Mesothelial cell of epicardium (in vitro differentiated cells): Measurements from ENCODE around the gene TSEN15. TPM values are rescaled to one million over a fixed set of nuclear protein-coding genes. Genes with fewer than 3 reads are reported as not detected.

ENCODE experiments used
- DNase-seq, 2 experiments: peaks; one replicate each; pipeline ENCODE4 v3.0.0; 2021; ENCODE audit warnings: low spot score in 2 of 2; ENCODE audit not compliant: unreplicated experiment in 2 of 2
- H3K27ac Mint-ChIP-seq: 2 replicates; pipeline ENCODE4 v1.8.0; 2021; ENCODE audit warnings: mixed read lengths
- H3K27me3 Mint-ChIP-seq: 2 replicates; pipeline ENCODE4 v1.8.0; 2021; ENCODE audit warnings: low read depth, mixed read lengths
- H3K36me3 Mint-ChIP-seq: 2 replicates; pipeline ENCODE4 v1.8.0; 2021; ENCODE audit warnings: mixed read lengths
- H3K4me1 Mint-ChIP-seq: 2 replicates; pipeline ENCODE4 v1.8.0; 2021; ENCODE audit warnings: mixed read lengths
- H3K4me3 Mint-ChIP-seq: 2 replicates; pipeline ENCODE4 v1.8.0; 2021; ENCODE audit warnings: mild to moderate bottlenecking, moderate library complexity, mixed read lengths
- H3K9me3 Mint-ChIP-seq: 2 replicates; pipeline ENCODE4 v1.8.0; 2021; ENCODE audit warnings: mixed read lengths
- total RNA-seq: library from RNA; stranded (reverse); gene quantifications from 3 replicates; pipeline ENCODE4 v1.2.1, GENCODE V29; 2021
- TF ChIP-seq, protein P1 (sequence below): fragments of 200-600 bp; sonication (generic); IDR thresholded peaks from one replicate; pipeline ENCODE4 v1.5.0; 2021; ENCODE audit warnings: antibody characterized with exemption; ENCODE audit not compliant: unreplicated experiment

TSEN15 gene
- total RNA-seq, 1 donor from 2014 or later: 32.8 TPM

DNA sequence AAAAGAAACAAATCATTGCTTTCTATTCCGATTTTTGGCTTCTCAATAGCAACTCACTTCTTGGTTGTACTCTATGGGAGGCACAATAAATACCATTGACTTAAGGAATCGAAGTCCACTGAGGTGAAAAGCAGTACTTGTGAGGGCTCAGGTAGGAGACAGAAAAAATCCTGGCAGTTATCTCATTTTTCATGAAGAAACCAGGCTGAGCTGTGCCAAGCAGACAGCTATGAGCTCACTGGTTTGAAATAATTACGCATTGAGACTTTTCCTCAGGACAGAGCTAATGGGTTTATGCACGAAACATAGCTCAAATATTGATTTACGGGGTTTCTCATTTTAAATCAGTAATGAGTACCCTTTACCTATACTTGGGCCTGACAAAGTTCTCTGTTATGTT is 32.5 kb upstream of the TSEN15 start:
- Mint-ChIP-seq H3K4me1 (peaks cover 67% of the 10 kb centered on the region), H3K27ac (peak overlapping the region; percentile 36), H3K27me3 (no peaks in the 10 kb centered on the region), H3K36me3 (no peaks in the 10 kb centered on the region), H3K4me3 (no peak overlapping the region), H3K9me3 (peaks cover 4% of the 10 kb centered on the region)
- TF ChIP-seq, protein P1, sequence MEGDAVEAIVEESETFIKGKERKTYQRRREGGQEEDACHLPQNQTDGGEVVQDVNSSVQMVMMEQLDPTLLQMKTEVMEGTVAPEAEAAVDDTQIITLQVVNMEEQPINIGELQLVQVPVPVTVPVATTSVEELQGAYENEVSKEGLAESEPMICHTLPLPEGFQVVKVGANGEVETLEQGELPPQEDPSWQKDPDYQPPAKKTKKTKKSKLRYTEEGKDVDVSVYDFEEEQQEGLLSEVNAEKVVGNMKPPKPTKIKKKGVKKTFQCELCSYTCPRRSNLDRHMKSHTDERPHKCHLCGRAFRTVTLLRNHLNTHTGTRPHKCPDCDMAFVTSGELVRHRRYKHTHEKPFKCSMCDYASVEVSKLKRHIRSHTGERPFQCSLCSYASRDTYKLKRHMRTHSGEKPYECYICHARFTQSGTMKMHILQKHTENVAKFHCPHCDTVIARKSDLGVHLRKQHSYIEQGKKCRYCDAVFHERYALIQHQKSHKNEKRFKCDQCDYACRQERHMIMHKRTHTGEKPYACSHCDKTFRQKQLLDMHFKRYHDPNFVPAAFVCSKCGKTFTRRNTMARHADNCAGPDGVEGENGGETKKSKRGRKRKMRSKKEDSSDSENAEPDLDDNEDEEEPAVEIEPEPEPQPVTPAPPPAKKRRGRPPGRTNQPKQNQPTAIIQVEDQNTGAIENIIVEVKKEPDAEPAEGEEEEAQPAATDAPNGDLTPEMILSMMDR: no peak
- DNase-seq: no peak

DNA sequence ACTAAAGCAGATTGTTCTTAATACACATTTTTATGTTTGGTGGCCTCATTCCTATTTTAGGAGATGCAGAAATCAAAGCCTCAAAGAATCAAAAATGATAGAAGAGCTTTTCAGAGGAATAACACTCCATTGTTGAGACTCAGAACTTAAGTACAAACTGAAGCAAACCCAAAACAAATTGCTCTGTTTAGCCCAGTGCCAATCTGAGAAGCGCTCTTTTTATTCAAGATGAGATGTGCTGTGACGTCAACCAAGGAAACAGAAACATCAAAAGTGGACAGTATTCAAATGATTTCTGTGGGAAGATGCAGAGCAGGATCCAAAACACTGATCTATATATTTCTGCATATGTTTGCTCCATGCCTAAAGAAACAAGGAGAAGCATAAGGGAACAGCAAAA is 32.0 kb upstream of the TSEN15 start:
- Mint-ChIP-seq H3K27ac (no peak overlapping the region), H3K4me3 (no peak overlapping the region), H3K4me1 (peaks cover 68% of the 10 kb centered on the region), H3K36me3 (no peaks in the 10 kb centered on the region), H3K27me3 (no peaks in the 10 kb centered on the region), H3K9me3 (peaks cover 4% of the 10 kb centered on the region)
- TF ChIP-seq, protein P1: no peak
- DNase-seq: no peak

DNA sequence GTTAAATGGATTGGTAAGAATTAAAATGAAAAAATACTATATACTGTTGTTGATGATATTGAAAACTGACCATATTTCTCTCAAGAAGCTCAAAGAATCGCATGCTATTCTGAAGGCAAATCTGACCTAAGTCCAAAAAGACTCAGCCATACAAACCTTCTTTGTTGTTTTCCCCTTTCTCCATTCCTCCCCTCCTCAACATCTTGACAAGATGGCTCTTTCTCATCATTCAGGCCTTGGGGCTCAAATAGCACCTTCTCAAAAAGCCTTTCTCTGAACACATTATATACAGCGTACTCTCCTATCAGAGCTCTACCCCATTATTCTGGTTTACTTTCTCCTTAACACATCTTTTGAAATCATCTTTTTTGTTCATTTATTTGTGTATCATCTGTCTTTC is 31.2 kb upstream of the TSEN15 start:
- no peak for DNase-seq
- H3K27ac Mint-ChIP-seq: no peak overlapping the region
- no peaks in the 10 kb centered on the region for H3K27me3 Mint-ChIP-seq
- TF ChIP-seq, protein P1: no peak
- H3K9me3 Mint-ChIP-seq: no peaks in the 10 kb centered on the region
- no peak overlapping the region for H3K4me3 Mint-ChIP-seq
- peaks cover 76% of the 10 kb centered on the region for H3K4me1 Mint-ChIP-seq
- no peaks in the 10 kb centered on the region for H3K36me3 Mint-ChIP-seq

DNA sequence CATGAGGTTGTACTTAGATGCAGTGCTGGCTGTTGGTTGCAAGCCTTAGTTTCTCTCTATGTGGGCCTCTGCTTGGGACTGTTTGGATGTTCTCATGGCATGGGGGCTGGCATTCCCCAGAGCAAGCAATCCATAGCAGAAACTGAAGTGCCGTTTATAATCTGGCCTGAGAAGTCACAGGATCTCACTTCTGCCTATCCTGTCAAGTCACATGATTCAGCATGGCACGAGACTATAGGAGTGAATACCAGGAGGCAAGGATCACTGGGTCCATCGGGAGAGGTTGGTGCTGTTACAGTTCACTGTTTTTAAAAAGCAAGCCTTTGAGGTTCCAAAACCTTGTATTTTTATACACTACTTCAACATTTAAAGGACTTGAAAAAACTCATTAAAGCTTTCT is 30.7 kb upstream of the TSEN15 start:
- no peaks in the 10 kb centered on the region for H3K9me3 Mint-ChIP-seq
- H3K36me3 Mint-ChIP-seq: no peaks in the 10 kb centered on the region
- no peak overlapping the region for H3K27ac Mint-ChIP-seq
- TF ChIP-seq, protein P1: no peak
- H3K4me1 Mint-ChIP-seq: peaks cover 81% of the 10 kb centered on the region
- no peak for DNase-seq
- H3K4me3 Mint-ChIP-seq: no peak overlapping the region
- no peaks in the 10 kb centered on the region for H3K27me3 Mint-ChIP-seq

DNA sequence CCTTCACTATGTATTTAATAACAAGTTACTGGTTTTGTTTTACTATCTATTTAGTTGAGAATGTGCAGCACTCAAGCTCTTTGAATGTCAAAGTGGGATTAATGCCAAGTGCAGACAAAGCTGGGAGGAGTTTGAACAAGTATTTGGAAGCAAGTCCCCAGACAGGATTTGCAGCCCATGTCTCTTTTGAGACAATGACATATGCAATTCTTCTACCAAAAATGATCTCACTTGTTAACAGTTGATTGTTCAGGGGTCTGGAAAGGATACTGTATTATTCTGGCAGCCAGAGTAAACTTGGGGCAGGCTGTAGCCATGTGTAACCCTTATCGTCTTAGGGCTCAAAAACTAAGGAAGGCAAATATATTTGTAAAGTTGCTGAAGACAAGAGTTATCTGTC is 29.8 kb upstream of the TSEN15 start:
- peaks cover 86% of the 10 kb centered on the region for H3K4me1 Mint-ChIP-seq
- no peaks in the 10 kb centered on the region for H3K9me3 Mint-ChIP-seq
- H3K4me3 Mint-ChIP-seq: no peak overlapping the region
- no peaks in the 10 kb centered on the region for H3K36me3 Mint-ChIP-seq
- no peaks in the 10 kb centered on the region for H3K27me3 Mint-ChIP-seq
- TF ChIP-seq, protein P1: no peak
- no peak for DNase-seq
- H3K27ac Mint-ChIP-seq: peak overlapping the region; percentile 73

DNA sequence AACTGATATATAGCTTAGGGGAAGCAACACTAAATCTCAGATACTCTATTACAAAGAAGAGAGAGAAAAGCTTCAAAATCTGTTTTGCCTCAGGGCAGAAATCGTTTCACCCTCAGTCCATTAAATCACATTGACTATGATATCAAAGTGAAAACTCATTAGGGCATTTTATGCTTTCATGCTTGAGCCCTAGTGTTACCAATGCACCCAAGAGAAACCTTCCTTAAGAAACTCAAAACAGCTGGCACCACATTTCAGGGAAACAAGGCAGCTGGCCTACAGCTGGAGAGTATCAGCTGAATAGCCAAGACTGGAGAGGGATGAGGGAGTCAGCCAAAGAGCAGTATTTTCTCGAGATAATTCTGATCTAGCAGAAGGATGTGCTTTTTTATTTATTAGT is 28.9 kb upstream of the TSEN15 start:
- H3K27ac Mint-ChIP-seq: peak overlapping the region; percentile 73
- H3K36me3 Mint-ChIP-seq: no peaks in the 10 kb centered on the region
- TF ChIP-seq, protein P1: no peak
- no peak overlapping the region for H3K4me3 Mint-ChIP-seq
- peaks cover 79% of the 10 kb centered on the region for H3K4me1 Mint-ChIP-seq
- H3K27me3 Mint-ChIP-seq: no peaks in the 10 kb centered on the region
- DNase-seq: no peak
- no peaks in the 10 kb centered on the region for H3K9me3 Mint-ChIP-seq
